GM11168 (cell line): Measurements from ENCODE around the gene CLDN15.
"Not testable (repeated sequence)": the region's sequence is repeated elsewhere in the genome, so short reads cannot be mapped to it uniquely, and the experiment has no call there.

Source experiments
- in situ Hi-C: fragments of 300-500 bp; cut with MboI; formaldehyde crosslinking; loops from one replicate; pipeline ENCODE4 v1.12.0; 2022; ENCODE audit warnings: low sequenced_read_pairs; ENCODE audit not compliant: unreplicated experiment

Gene CLDN15

DNA sequence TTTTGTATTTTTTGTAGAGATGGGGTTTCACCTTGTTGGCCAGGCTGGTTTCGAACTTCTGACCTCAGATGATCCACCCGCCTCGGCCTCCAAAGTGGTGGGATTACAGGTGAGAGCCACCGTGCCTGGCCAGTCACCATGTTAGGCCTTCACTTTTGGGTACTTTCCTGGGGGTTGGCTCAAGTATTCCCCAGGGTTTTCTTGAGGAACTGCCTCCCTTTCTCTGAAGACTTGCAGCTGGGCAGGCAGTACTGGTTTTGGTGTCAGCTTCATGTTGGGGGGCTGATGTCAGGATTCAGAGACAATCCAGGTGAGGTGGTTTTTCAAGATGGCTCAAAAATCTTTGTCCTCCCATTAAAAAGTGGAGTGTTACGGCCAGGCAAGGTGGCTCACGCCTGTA, 12.0 kb downstream of the CLDN15 start:
- in situ Hi-C loops: no loop called here

DNA sequence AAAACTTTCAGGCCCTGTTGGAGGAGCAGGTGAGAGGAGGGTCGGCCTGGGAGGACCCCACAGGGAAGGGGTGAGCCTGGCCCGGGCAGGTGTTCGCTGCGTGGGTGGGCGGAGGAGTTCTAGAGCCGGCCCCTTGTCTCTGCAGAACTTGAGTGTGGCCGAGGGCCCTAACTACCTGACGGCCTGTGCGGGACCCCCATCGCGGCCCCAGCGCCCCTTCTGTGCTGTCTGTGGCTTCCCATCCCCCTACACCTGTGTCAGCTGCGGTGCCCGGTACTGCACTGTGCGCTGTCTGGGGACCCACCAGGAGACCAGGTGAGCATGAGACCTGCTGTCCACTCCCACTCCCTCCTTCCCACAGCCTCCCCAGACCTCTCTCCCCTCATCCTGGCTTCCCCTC, 14.1 kb downstream of the CLDN15 start:
- in situ Hi-C loops: no loop called here

DNA sequence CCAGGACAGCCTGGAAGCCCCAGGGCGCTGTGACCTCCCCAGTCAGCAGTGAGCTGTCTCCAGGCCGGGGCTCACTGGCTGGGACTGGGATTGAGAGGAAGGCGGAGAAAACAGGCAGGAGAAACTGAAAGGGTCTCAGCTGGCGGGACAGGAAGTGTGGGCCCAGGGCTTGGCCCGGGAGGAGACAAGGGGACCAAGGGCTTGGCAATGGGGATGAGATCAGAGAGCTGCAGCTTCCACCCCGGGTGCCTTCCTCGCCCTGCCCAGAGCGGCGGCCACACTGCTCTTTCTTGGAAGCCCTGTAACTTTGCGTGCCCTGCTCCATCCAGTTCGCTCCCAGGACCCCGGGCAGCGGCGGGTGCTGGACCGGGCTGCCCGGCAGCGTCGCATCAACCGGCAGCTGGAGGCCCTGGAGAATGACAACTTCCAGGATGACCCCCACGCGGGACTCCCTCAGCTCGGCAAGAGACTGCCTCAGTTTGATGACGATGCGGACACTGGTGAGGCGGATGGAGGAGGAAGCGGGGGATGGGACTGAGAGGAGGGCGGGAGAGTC, 15.2 kb downstream of the CLDN15 start:
- in situ Hi-C loops: no loop called here

DNA sequence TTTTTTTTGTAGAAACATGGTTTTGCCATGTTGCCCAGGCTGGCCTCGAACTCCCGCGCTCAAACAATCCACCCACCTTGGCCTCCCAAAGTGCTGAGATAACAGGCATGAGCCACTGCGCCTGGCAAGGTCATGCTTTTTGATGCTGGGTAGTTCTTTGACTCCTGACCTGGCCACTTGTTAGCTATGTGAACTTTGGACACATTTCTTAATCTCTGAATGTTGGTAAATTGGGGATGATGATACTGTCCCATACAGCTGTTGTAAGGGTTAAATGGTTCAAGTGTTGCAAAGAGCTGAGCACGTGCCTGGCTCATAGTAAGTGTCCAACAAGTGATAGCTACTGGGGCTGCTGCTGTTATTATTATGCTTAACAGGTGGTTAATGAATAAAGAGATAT, 17.3 kb downstream of the CLDN15 start:
- in situ Hi-C loops: no loop called here

DNA sequence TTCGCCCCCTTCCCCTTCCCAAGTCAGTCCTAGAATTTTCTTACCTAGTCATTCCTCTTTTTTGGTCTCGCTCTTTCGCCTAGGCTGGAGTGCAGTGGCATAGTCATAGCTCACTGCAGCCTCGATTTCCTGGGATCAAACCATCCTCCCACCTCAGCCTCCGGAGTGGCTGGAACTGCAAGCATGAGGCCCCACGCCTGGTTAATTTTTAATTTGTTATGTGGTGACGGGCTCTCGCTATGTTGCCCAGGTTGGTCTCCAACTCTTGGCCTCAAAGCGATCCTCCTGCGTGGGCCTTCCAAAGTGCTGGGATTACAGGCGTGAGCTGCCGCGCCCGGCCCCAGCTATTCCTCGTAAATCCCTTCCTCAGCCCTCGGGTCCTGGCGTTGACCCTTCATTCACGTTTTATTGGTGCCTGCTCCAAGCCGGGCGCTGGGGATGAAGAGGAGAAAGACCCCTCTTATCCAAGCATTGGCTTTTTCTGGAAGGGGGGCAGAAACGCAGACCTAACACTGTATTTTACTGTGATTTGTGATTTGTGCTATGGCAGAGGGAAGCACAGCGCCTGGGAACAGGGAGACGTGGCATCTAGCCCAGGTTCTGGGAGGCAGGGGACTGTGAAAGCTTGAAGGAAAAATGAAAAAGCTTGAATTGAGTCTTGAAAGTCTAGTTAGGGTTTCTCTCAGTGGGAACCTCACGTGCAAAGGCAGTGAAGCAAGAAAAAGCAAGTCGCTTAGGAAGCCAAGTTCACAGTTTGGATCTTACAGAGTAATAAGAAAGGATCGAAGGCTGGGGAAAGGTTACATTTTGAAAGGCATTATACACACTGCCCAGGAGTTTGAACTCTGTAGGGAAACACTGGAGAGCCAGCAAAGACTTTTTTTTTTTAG, 19.1 kb downstream of the CLDN15 start:
- in situ Hi-C loops: no loop called here

DNA sequence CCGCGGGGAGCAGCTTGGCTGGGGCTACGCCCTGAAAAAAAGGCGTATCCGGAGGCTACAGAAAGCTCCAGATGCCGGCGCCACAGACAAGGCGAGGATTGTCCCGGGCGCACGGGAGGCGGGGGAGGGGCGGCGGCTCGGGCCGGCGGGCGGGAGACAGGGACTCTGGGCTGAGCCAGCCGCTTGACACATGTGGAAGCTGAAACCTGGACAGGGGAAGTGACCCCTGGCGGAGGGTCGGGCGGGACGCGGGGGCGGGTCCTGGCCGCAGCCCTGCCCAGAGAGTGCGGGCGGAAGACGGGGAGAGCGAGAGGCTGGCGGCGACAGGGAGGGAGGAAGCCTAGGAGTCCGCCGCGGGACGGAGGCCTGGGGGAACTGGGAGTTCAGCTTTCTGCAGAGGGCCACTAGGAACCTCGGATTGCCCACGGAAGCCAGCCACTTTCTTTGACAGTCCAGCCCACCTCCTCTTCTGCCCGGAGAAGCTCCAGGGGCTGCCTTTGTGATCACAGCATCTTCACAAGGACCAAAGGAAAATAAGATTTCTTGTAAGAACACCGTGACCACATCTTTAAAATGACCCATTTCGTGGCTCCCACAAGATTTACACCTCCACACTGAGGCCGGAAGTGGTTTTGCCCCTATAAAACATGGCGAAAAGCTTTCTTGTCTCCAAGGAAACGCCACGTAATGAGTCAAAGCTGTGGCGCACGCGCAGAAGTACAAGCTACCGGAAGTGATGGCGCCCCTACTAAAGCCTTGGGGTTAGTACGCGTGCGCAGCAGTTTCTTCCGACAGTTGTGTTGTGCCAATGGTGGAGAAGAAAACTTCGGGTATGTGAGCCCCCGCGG, 20.0 kb downstream of the CLDN15 start, which contains the start of the genes PLOD3 and ZNHIT1:
TSS of gene PLOD3 (minus strand) at position 194 of the 848 bp plus-strand sequence. CDS start 307 bp downstream, outside the sequence.
TSS of gene ZNHIT1 (plus strand) at position 778 of the 848 bp plus-strand sequence. CDS start at position 809, 31 bp downstream.
- in situ Hi-C loops: no loop called here

DNA sequence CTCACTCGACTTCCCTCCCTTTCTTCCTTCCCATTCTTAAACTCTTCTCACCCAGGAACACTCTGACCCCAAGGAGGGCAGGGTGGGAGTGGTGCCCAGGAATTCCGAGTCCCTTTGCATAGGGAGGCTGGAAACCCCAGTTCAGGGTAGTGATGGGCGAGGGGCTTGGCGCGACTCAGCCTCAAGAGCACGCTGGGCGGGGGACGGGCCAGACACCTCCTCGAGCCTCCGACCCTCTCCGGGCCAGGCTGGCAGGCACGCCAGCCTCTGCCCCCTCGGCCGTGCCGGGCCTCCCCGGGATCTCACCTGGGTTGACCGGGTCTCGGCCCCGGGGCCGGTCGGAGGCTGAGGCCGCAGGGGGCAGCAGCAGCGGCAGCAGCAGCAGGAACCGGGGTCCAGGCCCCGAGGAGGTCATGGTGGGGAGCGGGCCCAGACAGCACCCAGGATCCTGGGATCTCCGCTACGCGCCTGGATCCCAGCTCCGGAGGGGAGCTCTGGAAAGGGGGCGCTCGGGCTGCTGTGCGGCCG, 20.7 kb downstream of the CLDN15 start:
- in situ Hi-C loops: no loop called here

DNA sequence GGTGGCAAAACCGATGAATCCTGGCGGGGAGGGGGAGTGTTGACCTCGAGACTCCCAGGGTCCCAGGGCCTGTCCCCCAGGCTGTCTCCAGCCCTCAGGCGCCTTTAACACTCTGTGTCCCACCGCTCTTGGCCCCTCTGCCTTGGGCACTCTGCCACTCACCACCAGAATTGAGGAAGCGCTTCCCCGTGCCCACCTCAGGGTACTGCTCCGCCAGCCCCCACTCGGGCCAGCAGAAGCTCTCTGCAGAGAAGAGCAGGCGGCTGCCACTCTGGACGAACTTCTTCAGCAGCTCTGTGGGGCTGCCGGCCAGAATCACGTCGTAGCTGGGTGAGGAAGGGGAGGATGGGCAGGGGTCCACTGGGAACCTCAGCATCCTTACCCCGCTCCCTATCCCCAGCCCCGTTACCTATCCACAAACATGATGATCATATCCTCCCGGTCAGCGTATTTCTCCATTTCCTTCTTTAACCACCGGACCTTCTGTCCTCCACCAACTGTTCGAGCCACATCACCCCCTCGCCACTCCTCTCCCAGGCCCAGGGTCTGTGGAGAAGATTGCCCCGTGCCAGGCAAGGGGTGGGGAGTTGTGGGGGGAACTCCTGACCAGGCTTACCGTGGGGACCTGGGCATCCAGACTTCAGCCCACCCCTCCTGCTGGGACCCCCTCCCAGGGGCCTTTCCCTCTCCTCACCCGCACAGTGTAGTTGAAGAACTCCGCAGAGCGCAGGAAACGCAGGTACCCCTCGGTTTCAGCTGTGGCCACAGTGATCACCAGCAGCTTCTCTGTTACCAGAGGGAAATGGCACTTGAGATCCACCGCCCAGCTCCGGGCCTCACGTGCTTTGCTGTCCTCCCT, 21.4 kb downstream of the CLDN15 start:
- in situ Hi-C loops: no loop called here

DNA sequence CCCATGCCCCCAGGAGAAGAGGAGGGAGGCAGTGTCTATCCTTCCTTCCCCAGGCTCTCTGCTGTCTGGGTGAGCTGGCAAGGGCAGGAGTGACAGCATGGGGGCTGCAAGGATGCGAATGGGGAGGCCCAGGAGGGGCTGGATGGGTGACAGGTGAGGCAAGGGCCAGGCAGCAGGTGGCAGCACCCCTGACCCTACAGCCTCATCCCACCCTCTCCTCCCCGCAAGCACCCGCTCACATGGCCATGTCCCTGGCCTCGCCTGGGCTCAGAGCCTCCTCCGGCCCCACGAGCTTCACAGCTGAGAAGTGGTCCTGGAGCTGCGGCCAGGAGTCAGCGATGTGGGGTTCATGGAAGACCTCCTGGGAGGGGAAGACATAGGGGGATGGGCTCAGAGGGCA, 25.6 kb downstream of the CLDN15 start:
- in situ Hi-C loops: no loop called here

DNA sequence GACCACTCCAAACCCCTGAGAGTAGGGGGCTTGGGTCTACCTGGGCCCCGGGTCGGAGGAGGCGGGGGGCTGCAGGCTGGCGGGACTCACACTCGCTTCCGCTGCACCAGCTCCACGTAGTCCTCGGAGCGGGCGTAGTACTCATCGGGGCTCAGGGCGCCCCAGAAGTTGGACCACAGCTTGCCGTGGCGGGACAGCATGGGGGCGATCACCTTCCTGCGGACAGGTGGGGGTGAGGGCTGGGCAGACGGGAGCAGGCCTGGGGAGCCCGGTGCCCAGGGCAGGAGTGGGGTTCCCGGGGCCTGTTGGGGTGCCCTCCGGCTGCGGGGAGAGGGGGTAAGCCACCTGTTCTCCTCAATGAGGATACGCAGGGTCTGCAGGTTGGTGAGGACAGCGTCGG, 26.1 kb downstream of the CLDN15 start:
- in situ Hi-C loops: no loop called here

DNA sequence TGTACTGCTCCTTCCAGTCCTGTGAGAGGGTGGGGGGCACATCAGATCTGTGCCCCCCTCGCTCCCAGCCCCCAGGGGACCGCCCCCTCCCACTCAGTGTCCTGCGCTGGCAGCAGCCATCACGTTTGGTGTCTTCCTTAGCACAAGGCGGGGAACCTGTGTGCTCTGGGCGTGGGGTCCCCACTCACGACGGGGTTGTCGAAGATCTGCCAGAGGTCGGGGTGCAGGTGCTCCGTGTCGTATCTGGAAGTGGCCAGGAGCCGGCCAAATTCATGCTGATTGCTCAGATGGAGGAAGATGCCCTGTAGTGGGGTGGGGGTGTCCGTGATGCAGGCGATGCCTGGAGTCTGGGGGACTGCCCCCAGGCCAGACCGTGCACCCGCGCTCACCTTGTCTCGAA, 27.5 kb downstream of the CLDN15 start:
- in situ Hi-C loops: no loop called here

DNA sequence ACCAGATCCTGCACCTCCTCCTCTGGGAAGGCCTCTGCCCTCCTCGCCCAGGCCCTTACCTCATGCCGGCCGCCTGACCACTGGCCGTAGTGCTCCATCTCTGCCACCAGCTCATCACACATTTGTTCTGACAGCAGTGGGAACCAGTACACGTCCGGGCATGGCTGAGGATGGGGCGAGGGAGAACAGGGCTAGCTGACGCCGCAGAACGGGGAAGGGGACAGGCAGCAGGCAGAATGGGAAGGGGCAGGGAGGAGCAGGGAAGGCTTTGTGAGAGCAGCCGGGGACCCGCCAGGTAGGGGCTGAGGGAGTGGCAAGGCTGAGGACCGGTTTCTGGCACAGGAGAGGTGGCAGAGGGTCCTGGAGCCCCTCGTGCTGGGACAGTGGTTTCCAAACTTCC, 28.8 kb downstream of the CLDN15 start:
- in situ Hi-C loops: no loop called here

DNA sequence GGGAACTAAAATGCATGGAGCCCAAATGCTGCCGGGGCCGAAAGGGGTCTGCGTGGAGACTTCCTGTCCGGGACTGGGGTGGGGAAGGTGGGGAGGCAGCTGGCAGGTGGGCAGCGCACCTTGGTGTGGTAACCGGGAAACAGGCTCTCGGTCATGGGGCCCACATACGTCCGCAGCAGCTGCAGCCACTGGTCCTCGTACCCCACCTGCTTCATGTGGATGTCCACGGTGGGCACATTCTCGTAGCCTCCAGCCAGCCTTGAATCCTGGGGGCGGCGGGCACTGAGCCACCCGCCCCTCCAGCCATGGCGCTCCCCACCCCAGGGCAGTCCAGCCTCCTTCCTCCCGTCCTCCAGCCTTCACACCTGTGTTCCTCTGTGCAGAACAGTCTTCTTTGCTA, 30.1 kb downstream of the CLDN15 start:
- in situ Hi-C loops: no loop called here

DNA sequence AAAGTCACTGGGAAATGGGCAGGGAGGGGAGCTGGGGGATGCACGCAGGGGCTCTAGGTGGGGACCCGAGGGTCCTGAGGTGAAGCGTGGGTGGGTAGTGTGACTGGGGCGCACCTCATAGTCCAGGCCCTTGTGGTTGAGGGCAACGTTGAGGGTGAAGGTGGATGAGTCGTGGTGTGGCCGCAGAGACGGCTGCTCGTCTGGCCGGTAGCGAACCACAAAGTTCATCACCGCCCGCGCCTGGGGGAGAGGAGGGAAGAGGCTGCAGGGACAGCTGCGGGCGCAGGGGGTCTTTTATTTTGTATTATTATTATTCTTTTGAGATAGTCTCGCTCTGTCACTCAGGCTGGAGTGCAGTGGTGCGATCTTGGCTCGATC, 30.9 kb downstream of the CLDN15 start:
- in situ Hi-C loops: no loop called here

DNA sequence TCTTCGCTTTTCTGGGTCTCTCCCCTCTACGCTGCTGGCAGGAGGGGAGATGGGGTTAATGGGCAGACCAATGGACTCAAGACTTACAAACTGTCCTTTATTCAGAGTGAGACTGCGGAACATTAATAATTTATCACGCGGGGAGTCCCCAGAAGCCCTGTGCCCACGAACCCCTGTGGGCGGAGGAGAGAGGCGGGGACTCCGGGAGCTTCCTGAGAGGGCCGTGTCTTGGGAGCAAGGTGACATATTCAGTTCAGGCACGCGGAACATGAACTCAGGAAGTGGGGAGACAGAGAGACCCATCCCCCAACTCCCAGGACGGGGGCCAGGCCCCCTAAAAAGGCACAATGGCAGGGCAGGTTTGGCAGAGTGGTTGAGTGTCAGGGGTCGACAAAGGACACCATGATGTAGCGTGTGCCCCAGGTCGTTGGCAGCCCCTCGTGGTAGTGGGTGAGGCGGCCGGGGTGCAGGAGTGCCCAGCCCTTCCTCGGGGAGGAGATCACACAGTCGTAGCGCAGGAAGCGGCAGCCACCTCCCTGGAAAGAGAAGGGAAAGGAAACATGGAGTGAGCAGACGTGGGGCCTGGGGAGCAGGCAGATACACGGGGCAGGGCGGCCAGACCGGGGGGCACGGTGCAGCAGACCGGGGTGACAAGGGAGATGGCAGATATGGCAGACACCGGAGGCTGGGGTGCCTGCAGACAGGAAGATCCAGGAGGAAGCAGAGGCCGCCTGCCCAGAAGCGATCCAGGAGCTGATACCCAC, 31.5 kb downstream of the CLDN15 start:
- in situ Hi-C loops: no loop called here

DNA sequence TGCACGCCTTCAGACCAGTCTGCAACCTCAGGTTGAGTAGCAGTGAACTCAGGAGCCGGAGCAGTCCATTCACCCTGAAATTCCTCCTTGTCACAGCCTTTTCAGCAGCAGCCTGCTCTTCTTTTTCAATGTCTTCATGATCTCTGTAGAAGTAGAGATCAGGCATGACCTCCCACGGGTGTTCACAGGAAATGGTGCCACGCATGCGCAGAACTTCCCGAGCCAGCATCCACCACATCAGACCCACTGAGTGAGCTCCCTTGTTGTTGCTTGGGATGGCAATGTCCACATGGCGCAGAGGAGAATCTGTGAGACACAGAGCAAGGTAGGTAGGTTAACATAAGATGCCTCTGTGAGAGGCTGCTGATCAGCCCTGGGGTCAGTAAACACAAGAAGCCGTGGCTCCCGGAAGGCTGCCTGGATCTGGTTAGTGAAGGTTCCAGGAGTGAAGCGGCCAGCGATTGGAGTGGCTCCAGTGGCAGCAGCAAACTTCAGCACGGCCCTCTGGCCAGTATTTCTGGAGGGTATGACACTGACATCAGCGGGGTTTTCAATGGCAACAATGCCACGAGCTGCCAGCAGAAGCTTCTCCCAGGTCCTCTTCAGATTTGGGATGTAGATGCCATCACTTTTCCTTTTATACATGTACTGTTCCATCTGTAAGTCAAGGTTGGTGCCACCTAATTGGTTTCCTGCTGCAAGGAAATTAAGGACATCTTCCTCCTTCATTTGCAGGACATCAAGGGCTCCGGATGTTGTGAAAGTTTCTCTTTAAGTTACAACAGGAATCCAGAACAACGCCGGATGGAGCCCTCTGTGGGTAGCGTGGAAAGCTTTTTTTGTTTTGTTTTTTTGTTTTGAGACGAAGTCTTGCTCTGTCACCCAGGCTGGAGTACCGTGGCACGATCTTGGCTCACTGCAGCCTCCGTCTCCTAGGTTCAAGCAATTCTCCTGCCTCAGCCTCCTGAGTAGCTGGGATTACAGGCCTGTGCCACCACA, 33.6 kb downstream of the CLDN15 start:
- in situ Hi-C loops: not testable (repeated sequence)

DNA sequence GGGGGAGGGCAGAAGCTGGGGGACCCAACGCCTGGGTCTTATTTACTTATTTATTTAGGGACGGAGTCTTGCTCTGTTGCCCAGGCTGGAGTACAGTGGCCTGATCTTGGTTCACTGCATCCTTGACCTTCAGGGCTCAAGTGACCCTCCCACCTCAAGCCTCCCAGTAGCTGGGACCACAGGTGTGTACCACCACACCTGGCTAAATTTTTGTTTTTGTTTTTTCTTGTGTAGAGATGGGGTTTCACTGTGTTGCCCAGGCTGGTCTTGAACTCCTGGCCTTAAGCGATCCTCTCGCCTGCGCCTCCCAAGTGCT, 35.0 kb downstream of the CLDN15 start:
- in situ Hi-C loops: no loop called here
